NOMO-1 (cell line): ENCODE results near the gene ARHGEF19.
"Not testable (repeated sequence)": the region's sequence is repeated elsewhere in the genome, so short reads cannot be mapped to it uniquely, and the experiment has no call there.

Experiments
- DNase-seq, 2 experiments: peaks; one replicate each; lab custom pipeline; 2025; ENCODE audit not compliant: unreplicated experiment in 2 of 2; lab: John Stamatoyannopoulos, UW

The ARHGEF19 gene

GRCh38 chr1:16168622-16169360 is 43.7 kb downstream of the ARHGEF19 start:
- peak in 1 of 2 experiments; percentile 21 for DNase-seq

- DNase-seq, result not testable (repeated sequence)
Observed at GRCh38 chr1:16168144-16168495, 44.3 kb downstream of the ARHGEF19 start.

DNA sequence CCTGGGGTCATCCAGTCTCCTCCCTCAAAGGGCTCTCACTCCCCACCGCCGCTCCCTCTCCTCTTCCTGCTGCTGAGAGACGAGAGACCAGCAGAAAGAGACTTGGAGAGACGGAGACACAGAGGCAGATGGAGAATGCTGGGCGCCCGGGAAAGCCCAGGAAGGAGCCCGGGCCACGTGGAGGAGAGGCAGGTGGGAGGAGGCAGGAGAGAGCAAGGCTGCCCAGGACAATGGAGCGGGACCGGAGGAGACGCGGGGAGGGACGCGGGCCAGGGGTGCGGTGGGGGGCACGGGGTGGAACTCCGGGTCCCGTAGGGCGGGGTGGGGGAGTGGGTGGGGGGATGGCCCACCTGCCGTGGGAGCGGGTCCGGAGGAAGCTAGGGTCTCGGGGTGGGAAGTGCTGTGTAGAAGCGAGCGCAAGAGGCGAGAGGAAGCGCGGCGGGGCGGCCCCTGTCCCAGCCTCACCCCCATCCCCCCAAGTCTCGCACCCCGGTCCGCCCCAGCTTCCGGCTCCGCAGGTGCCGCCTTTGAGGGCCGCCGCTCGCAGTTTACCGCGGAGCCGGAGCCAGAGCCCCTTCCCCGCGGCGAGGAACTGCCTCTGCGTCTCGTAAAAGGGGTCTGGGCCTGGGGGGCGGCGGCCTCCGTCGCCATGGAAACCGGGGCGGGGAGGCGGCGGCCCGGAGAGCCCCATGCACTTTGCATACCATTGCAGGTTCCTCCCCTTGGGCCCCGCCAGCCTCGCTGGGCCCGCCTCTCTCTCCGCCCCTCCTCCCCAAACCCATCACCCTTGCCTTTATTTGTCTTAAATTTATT is 44.9 kb downstream of the ARHGEF19 start:
- DNase-seq, result peak; percentile 10 to 18

DNA sequence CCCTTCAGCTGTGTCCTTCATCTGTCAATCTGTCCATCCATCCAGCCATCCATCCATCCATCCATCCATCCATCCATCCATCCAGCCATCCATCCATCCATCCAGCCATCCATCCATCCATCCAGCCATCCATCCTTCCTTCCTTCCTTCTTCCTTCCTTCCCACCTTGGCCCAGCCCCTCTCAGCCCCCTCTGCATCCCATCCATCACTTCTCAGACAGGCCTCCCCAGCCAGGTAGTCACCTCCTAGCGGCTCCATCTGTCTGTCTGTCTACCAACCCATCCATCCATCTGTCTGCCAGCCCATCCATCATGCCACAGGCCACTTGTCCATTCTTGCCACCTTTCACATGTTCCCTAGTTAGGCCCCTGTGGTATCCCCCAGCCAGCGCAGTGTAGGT is 46.3 kb downstream of the ARHGEF19 start:
- DNase-seq, result no peak

DNA sequence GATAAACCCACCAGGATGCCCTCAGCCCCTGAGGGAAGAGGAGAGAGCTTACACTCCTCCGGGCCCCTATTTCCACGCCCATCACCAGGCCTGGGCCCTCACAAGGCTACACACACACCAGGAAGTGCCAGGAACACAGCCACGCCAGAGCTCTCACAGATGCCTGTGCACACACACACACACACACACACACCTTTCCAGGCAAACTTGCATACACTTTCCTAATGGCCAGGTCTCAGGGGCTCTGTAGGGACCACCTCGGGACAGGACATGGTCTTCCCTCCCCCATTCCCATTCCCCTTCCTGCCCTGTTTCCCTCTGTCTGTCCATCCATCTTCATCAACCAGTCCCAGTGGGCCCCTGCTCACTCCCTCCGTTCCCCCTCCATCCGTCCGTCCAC is 46.9 kb downstream of the ARHGEF19 start:
- DNase-seq, result no peak

DNA sequence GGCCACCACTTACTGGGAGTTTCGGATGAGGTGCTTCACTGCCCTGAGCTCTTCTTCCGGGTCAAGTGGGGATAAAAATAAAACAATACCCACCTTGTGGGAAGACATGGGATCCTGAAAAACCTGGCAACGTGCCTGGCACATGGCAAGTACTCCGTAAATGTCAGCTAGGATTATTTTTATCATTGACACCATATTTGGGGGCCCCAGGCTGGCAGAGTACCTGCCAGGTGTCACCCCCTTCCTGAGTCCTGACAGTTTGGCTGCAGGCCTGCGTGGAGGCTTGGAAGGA is 47.4 kb downstream of the ARHGEF19 start:
- no peak for DNase-seq

DNA sequence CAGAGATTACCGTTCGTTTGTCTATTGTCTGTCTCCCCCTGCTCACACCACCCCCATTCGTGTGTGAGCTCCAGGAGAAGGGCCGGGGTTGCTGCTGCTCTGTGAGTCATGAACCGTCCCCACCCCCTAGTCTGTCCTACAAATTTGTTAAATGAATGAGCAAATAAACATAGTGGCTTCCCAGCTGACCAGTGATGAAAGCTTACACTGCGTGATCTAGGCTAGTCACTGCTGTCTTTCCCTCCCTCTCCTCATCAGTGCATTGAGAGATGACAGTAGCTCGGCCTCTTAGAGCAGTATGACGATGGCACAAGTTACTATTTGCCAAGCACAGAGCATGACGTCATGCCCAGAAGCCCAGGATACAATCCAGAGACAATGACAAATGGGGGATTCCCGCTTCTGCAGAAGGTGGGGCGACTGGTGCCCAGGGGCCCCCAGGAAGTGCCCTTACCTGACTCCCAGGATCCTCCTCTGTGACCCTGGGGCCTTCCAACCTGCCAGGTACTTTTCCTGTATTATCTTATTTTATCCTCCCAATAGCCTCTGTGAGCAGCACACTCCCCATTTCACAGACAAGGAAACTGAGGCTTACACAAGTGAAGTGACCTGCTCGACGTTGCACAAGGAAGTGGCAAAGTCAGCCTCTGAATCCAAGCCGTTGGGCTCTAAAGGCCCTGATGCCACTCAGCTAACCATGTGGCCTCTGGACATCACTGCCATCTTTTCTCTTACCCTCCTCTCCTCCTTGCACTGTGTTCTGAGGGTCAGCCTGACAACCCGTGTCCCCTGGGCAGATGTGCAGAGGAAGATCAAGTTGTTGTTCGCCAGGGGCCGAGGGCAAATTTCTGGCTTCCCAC is 48.0 kb downstream of the ARHGEF19 start:
- no peak for DNase-seq

GRCh38 chr1:16163608-16164212 is 48.7 kb downstream of the ARHGEF19 start:
- not testable (repeated sequence) for DNase-seq

DNA sequence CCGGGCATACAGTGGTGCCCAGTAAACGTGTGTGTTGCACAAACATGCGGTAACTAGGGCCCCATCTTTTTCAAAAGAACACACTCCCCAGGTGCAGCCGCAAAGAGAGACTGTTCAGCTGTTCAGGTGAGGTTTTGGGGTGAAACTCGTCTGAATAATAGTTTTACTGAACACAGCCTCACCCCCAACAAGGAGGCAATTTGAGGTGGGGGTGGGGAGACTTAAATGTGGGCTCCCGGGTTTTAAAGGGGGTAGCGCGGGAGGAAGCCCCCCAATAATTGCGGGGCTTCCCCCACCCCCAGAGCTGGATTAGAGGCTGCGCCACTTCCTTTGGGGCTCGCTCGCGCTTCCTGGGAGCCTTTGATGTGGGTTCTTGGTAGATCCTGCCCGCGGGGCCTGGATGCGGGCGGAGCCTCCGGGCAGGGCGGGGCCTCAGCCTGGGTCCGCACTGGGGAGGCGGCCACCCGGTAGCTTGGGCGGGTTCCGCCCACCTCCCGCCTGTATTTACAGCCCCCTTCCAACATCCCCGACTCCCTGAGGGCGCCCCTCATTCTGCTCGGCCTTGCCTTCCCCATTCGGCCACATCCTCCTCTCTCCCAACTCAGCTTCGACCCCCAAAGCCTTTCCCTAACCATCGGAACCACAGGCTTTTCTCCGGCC is 50.2 kb downstream of the ARHGEF19 start:
- no peak for DNase-seq

DNA sequence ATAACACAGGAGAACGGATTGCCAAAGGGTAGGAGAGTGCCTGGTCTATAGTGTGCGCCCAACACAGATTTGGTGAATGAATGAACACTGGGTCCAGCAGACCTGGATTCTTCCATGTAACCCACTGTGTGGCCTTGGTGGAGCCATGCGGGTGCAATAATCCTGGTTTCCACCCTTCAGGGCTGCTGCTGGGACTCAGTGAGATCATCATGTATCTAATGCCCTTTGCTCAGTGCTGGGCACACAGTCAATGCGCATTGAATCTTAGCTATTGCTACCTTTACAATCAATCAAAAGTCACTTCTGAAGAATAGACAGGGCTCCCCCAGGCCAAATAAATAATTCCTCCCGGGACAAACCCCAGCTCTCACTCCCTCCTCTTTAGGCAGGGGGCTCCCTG is 50.7 kb downstream of the ARHGEF19 start:
- no peak for DNase-seq

DNA sequence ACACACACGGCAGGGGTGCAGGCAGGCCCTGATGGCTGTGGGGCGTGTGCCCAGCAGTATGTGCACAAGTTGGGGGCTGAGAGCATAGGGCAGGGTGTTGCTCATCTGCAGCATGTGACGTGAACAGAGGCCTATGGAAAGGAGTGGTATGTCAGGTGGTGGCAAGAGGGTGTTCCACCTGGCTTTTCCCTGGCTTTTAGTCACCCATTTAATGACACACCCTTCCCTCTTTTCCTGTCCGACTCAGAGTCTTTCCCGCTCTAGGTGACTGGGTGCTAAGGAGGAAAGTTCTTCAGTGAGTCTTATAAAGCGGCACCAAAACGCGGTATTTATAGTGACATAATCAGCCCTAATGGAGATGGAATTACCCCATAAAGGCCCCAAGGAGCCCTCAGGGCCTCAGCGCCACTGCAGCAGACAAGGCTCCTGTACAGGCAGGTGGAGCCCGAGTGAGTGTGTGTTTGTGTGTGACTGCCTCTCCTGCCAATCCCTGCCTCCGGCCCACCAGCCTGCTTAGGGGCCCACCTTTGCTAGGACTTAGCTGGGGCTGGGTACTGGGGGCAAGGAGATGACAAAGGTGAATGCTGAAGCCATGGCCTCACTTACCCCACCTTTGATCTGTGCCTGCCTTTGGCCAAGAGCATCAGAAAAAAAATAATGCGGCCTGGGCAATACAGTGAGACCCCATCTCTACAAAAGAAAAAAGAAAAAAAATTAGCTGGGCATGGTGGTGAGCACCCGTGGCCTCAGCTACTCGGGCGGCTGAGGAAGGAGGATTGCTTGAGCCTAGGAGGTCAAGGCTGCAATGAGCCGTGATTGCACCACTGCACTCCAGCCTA is 53.2 kb downstream of the ARHGEF19 start:
- DNase-seq, result no peak

DNA sequence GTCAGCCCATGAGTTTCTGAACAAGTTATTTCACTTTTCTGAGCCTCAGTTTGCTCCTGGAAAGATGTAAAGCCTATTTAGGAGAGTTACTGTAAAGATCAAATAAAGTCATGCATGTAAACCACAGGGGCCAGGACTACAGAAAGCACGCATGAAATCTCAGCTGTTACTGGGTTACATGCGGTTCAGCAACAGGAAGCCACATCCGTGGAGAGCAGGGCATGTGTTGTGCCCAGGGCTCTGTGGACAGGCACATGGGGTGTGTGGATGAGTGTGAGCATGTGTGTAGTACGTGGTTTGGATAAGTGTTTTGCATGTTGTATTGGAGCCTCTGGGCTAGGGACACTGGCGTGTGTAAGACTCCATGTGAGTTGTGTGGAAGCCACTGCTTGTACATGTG is 54.4 kb downstream of the ARHGEF19 start:
- DNase-seq, result no peak

GRCh38 chr1:16156848-16157495 is 55.5 kb downstream of the ARHGEF19 start:
- no peak for DNase-seq

- no peak for DNase-seq
Observed at GRCh38 chr1:16155537-16156410, 56.7 kb downstream of the ARHGEF19 start, which contains the start of gene EPHA2. Gene EPHA2, minus strand, starts transcription at chr1:16156069. Its CDS starts 137 bp downstream, at chr1:16155932.

DNA sequence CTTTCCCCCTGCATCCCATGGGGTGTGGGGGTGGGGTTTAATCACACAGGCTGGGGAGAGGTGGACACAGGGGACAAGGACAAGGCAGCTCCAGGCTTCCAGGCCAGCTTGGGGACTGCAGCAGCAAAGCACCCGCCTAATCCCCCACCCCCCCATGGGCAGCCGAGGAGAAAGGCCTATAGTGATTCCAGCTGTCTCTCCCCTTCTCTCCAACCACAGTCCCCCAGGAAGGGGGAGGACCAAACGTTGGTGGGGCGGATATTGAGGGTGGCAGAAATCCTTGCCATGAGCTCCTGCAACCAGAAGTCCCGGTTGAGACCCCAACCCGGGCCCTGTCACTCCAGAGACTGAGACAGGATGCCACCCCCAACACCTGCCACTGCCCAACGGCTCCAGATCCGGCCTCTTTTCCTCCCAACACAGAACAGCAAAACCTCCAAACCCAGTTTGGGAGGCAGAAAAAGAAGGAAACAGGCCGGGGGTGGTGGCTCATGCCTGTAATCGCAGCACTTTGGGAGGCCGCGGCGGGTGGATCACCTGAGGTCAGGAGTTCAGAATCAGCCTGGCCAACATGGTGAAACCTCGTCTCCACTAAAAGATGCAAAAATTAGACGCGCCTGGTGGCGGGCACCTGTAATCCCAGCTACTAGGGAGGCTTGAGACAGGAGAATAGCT is 58.3 kb downstream of the ARHGEF19 start:
- no peak for DNase-seq

- no peak for DNase-seq
Observed at GRCh38 chr1:16153096-16153998, 59.1 kb downstream of the ARHGEF19 start.
